SK-N-SH (cell line): ENCODE results near the gene RNF144B. TPM values are rescaled to one million over a fixed set of nuclear protein-coding genes. Genes with fewer than 3 reads are reported as not detected.

Experiments used
- CTCF ChIA-PET: fragments of 300-600, 350-600 bp; formaldehyde crosslinking; extraction: SDS; loops from one replicate; lab custom pipeline; 2021; lab: Yijun Ruan, JAX
- POLR2A ChIA-PET: fragments of 350-600 bp; sonication (Branson Sonifier 250); formaldehyde crosslinking; extraction: SDS; loops from one replicate; lab custom pipeline; 2020; ENCODE audit warnings: antibody characterized with exemption, inconsistent platforms; lab: Yijun Ruan, JAX
- DNase-seq: peaks from one replicate; pipeline ENCODE4 v3.0.0; 2012
- H2AFZ ChIP-seq: fragments of 200-600 bp; sonication (generic); 2 replicates; pipeline ENCODE4 v1.8.1; 2016; ENCODE audit warnings: antibody characterized with exemption, mild to moderate bottlenecking, low read depth
- H3F3A ChIP-seq: fragments of 200-600 bp; sonication (generic); replicated peaks from 2 replicates; pipeline ENCODE3; 2016; ENCODE audit warnings: antibody characterized with exemption, mild to moderate bottlenecking; ENCODE audit not compliant: insufficient read depth
- H3K27ac ChIP-seq, 2 experiments: fragments of 200-500 bp in 1 of 2; fragments of 200-600 bp in 1 of 2; sonication (Bioruptor generic) in 1 of 2; sonication (generic), shearing (Covaris generic) in 1 of 2; 2 replicates each; pipeline versions ENCODE4 v1.5.1 to v1.6.1; 2014 to 2016; ENCODE audit warnings: low read depth in 2 of 2, inconsistent platforms in 1 of 2, low read length in 1 of 2, mild to moderate bottlenecking in 1 of 2, mixed read lengths in 1 of 2
- H3K27me3 ChIP-seq: fragments of 200-600 bp; sonication (generic), shearing (Covaris generic); 2 replicates; pipeline ENCODE4 v1.6.1; 2016; ENCODE audit warnings: mixed run types; ENCODE audit not compliant: insufficient read depth
- H3K36me3 ChIP-seq, 2 experiments: fragments of 200-500 bp in 1 of 2; fragments of 200-600 bp in 1 of 2; sonication (Bioruptor generic) in 1 of 2; sonication (generic) in 1 of 2; replicated peaks in 1 of 2; 2 replicates each; pipeline versions ENCODE3 to v1.5.1; 2014 to 2016; ENCODE audit warnings: low read length in 1 of 2, mild to moderate bottlenecking in 1 of 2; ENCODE audit not compliant: insufficient read depth in 2 of 2, control insufficient read depth in 1 of 2
- H3K4me1 ChIP-seq, 2 experiments: fragments of 200-500 bp in 1 of 2; fragments of 200-600 bp in 1 of 2; sonication (Bioruptor generic) in 1 of 2; sonication (generic), shearing (Covaris generic) in 1 of 2; 2 replicates each; pipeline versions ENCODE4 v1.5.1 to v1.6.1; 2014 to 2016; ENCODE audit warnings: low read depth in 1 of 2, low read length in 1 of 2, mixed run types in 1 of 2; ENCODE audit not compliant: insufficient read depth in 2 of 2, control insufficient read depth in 1 of 2
- H3K4me2 ChIP-seq: fragments of 200-600 bp; sonication (generic), shearing (Covaris generic); 2 replicates; pipeline ENCODE4 v1.6.1; 2017; ENCODE audit warnings: mixed run types
- H3K4me3 ChIP-seq, 2 experiments: fragments of 200-500 bp in 1 of 2; fragments of 200-600 bp in 1 of 2; sonication (Bioruptor generic) in 1 of 2; sonication (generic), shearing (Covaris generic) in 1 of 2; 2 replicates each; pipeline versions ENCODE4 v1.5.1 to v1.8.1; 2014 to 2016; ENCODE audit warnings: low read depth in 2 of 2, inconsistent platforms in 1 of 2, low read length in 1 of 2, mild to moderate bottlenecking in 1 of 2, mixed read lengths in 1 of 2, moderate library complexity in 1 of 2
- H3K79me2 ChIP-seq: fragments of 200-600 bp; sonication (generic); 2 replicates; pipeline ENCODE4 v1.8.1; 2017; ENCODE audit warnings: mild to moderate bottlenecking; ENCODE audit not compliant: insufficient read depth
- H3K9ac ChIP-seq: fragments of 200-600 bp; sonication (generic); 2 replicates; pipeline ENCODE4 v1.6.1; 2017; ENCODE audit warnings: mixed run types
- H3K9me2 ChIP-seq: fragments of 200-600 bp; sonication (generic); 2 replicates; pipeline ENCODE4 v1.6.1; 2017; ENCODE audit warnings: mixed run types
- H3K9me3 ChIP-seq: fragments of 200-600 bp; sonication (generic); 2 replicates; pipeline ENCODE4 v1.6.1; 2017; ENCODE audit warnings: mixed run types, mild to moderate bottlenecking, moderate library complexity
- H4K20me1 ChIP-seq: fragments of 200-600 bp; sonication (generic); 2 replicates; pipeline ENCODE4 v1.6.1; 2017; ENCODE audit warnings: mild to moderate bottlenecking, mixed run types; ENCODE audit not compliant: insufficient read depth
- CTCF ChIP-seq: fragments of 200-600 bp; sonication (generic); IDR thresholded peaks from 2 replicates; pipeline ENCODE4 v1.6.1; 2017; ENCODE audit warnings: antibody characterized with exemption, mild to moderate bottlenecking, moderate library complexity
- EP300 ChIP-seq, 2 experiments: IDR thresholded peaks; 2 replicates each; pipeline versions ENCODE4 v1.4.0 to v1.6.1; 2012; ENCODE audit warnings: borderline replicate concordance in 1 of 2, low read depth in 1 of 2, low read length in 1 of 2
- EZH2phosphoT487 ChIP-seq: fragments of 200-600 bp; sonication (generic); IDR thresholded peaks from 2 replicates; pipeline ENCODE4 v1.6.1; 2017; ENCODE audit warnings: low read depth, mixed run types, mild to moderate bottlenecking, antibody characterized with exemption, moderate library complexity, borderline replicate concordance
- IRF3 ChIP-seq: fragments of 150-350 bp; IDR thresholded peaks from 2 replicates; pipeline ENCODE4 v1.6.1; 2016; ENCODE audit warnings: mild to moderate bottlenecking, low read depth, low read length
- JUND ChIP-seq: IDR thresholded peaks from 2 replicates; pipeline ENCODE4 v1.4.0; 2012
- MEF2A ChIP-seq: IDR thresholded peaks from 2 replicates; pipeline ENCODE4 v1.4.0; 2012; ENCODE audit warnings: low read depth, borderline replicate concordance
- MXI1 ChIP-seq: IDR thresholded peaks from 2 replicates; pipeline ENCODE4 v1.6.1; 2012; ENCODE audit warnings: mild to moderate bottlenecking, low read depth, low read length, improper control_type of control experiment
- NFIC ChIP-seq: IDR thresholded peaks from 2 replicates; pipeline ENCODE4 v1.4.0; 2012; ENCODE audit warnings: borderline replicate concordance
- POLR2AphosphoS5 ChIP-seq: IDR thresholded peaks from 2 replicates; pipeline ENCODE4 v1.6.1; 2012; ENCODE audit warnings: low read depth, low read length
- RFX5 ChIP-seq: IDR thresholded peaks from 2 replicates; pipeline ENCODE4 v1.6.1; 2012; ENCODE audit warnings: mild to moderate bottlenecking, improper control_type of control experiment, low read length
- TCF12 ChIP-seq: IDR thresholded peaks from 2 replicates; pipeline ENCODE4 v1.4.0; 2012
- TEAD4 ChIP-seq: IDR thresholded peaks from 2 replicates; pipeline ENCODE4 v1.4.0; 2012; ENCODE audit warnings: mild to moderate bottlenecking, borderline replicate concordance; ENCODE audit not compliant: insufficient read depth
- USF2 ChIP-seq: fragments of 150-350 bp; IDR thresholded peaks from 2 replicates; pipeline ENCODE4 v1.6.1; 2017; ENCODE audit warnings: antibody characterized with exemption, low read length, low read depth, borderline replicate concordance
- YY1 ChIP-seq: IDR thresholded peaks from 2 replicates; pipeline ENCODE4 v1.4.0; 2012; ENCODE audit warnings: low read depth, mild to moderate bottlenecking
- ZBTB33 ChIP-seq: IDR thresholded peaks from 2 replicates; pipeline ENCODE4 v1.4.0; 2012; ENCODE audit warnings: low read depth, borderline replicate concordance
- WGBS: methylation state at CpG from one replicate; pipeline ENCODE4 v1.1.6; 2017; ENCODE audit warnings: low lambda C conversion rate; 5-methylcytosine and 5-hydroxymethylcytosine counted together
- polyA plus RNA-seq, 3 experiments: library from polyadenylated mRNA; depleted of rRNA; stranded (reverse); fragments of >200 nt; gene quantifications; 2 replicates each; pipeline ENCODE4 v1.2.3, GENCODE V29; 2012
- TF ChIP-seq, protein P1 (sequence below): IDR thresholded peaks from 2 replicates; pipeline ENCODE4; 2012

RNF144B gene
- polyA plus RNA-seq, 1 of the 3 experiments (the other 2 are of a cell fraction): 1.2 TPM

GRCh38 chr6:18463429-18463828, 76.3 kb downstream of the RNF144B start:
- no peaks in the 10 kb centered on the region for H3K79me2 ChIP-seq
- no peak overlapping the region for H3K27ac ChIP-seq
- H3K4me1 ChIP-seq: no peaks in the 10 kb centered on the region
- peaks cover 7 to 34% of the 10 kb centered on the region in 2 experiments for H3K36me3 ChIP-seq
- 87% methylated on average over 3 of the region's 3 CpGs for WGBS
- no peak for DNase-seq
- H3K27me3 ChIP-seq: no peaks in the 10 kb centered on the region
- no peak overlapping the region for H3K9ac ChIP-seq
- no peaks in the 10 kb centered on the region for H3K9me3 ChIP-seq
- H3F3A ChIP-seq: no peaks in the 10 kb centered on the region
- POLR2A ChIA-PET: no interaction called here
- H2AFZ ChIP-seq: no peak overlapping the region
- CTCF ChIA-PET: interaction anchor here (1.1 kb wide), 1 partner anchor 10 kb away, joined by 3 read pairs; no protein-coding TSS in a partner anchor
- TF ChIP-seq, protein P1, sequence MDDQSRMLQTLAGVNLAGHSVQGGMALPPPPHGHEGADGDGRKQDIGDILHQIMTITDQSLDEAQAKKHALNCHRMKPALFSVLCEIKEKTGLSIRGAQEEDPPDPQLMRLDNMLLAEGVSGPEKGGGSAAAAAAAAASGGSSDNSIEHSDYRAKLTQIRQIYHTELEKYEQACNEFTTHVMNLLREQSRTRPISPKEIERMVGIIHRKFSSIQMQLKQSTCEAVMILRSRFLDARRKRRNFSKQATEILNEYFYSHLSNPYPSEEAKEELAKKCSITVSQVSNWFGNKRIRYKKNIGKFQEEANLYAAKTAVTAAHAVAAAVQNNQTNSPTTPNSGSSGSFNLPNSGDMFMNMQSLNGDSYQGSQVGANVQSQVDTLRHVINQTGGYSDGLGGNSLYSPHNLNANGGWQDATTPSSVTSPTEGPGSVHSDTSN: no peak
- TF ChIP-seq JUND: no peak
- TF ChIP-seq TCF12: no peak
- TF ChIP-seq ZBTB33: no peak
- TF ChIP-seq USF2: no peak
- H3K4me3 ChIP-seq: no peak overlapping the region
- no peak overlapping the region for H3K4me2 ChIP-seq
- H4K20me1 ChIP-seq: no peaks in the 10 kb centered on the region
- no peaks in the 10 kb centered on the region for H3K9me2 ChIP-seq

DNA sequence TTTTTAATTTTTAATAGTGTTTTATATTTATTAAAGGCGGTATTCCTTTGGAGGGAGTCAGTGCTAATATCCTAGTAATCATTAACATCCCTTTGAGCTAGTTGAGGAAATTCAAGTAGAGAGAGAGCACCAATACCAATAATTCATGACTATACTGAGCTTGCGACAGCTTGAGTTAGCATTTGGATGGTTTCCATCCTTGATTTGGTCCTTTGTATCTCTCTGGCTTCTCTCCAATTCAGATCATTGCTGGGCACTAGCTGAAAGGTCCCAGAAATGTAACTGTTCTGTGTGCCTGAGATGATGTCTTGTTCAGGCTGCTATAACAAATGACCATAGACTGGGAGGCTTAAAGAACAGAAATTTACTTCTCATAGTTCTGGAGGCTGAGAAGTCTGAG, 77.0 kb downstream of the RNF144B start:
- Histone ChIP-seq H3K9me2 (no peaks in the 10 kb centered on the region), H3K27ac (no peak overlapping the region), H3K4me3 (no peak overlapping the region), H3K9ac (no peak overlapping the region), H3K4me2 (no peak overlapping the region), H4K20me1 (no peaks in the 10 kb centered on the region), H3K9me3 (no peaks in the 10 kb centered on the region), H3K27me3 (no peaks in the 10 kb centered on the region), H3K4me1 (no peaks in the 10 kb centered on the region), H3K79me2 (no peaks in the 10 kb centered on the region), H2AFZ (no peak overlapping the region), H3K36me3 (peaks cover 7 to 32% of the 10 kb centered on the region in 2 experiments), H3F3A (no peaks in the 10 kb centered on the region)
- WGBS: 78% methylated on average over 2 of the region's 2 CpGs
- POLR2A ChIA-PET: no interaction called here
- CTCF ChIA-PET: interaction anchor here (1.0 to 1.1 kb wide), 2 partner anchors 9 to 39 kb away, joined by 3 read pairs; no protein-coding TSS in a partner anchor
- no peak for DNase-seq
- TF ChIP-seq IRF3: no peak
- TF ChIP-seq MXI1: no peak
- TF ChIP-seq TEAD4: no peak
- no peak for TF ChIP-seq EZH2phosphoT487
- no peak for TF ChIP-seq POLR2AphosphoS5
- TF ChIP-seq EP300 (IDR thresholded peaks at IDR 0.05; ENCODE audit: borderline replicate concordance in 1 of 2, low read depth in 1 of 2, low read length in 1 of 2): no peak
- no peak for TF ChIP-seq YY1
- TF ChIP-seq CTCF: no peak
- no peak for TF ChIP-seq RFX5
- TF ChIP-seq MEF2A: no peak
- no peak for TF ChIP-seq NFIC
- TF ChIP-seq USF2: no peak
- TF ChIP-seq TCF12: no peak
